ENCODE data around the gene OLFML3. TPM values are rescaled to one million over a fixed set of nuclear protein-coding genes. Genes with fewer than 3 reads are reported as not detected.

The OLFML3 gene
- total RNA-seq, 4 donors from 2014 or later: 39.5 to 99.5 (median 45.2) TPM

GRCh38 chr1:114003431-114003830 lies 24.2 kb downstream of the OLFML3 start:
- TF ChIP-seq, protein P1, sequence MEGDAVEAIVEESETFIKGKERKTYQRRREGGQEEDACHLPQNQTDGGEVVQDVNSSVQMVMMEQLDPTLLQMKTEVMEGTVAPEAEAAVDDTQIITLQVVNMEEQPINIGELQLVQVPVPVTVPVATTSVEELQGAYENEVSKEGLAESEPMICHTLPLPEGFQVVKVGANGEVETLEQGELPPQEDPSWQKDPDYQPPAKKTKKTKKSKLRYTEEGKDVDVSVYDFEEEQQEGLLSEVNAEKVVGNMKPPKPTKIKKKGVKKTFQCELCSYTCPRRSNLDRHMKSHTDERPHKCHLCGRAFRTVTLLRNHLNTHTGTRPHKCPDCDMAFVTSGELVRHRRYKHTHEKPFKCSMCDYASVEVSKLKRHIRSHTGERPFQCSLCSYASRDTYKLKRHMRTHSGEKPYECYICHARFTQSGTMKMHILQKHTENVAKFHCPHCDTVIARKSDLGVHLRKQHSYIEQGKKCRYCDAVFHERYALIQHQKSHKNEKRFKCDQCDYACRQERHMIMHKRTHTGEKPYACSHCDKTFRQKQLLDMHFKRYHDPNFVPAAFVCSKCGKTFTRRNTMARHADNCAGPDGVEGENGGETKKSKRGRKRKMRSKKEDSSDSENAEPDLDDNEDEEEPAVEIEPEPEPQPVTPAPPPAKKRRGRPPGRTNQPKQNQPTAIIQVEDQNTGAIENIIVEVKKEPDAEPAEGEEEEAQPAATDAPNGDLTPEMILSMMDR (IDR thresholded peaks at IDR 0.05; ENCODE audit: low read depth): no peak

GRCh38 chr1:114008480-114008941 lies 29.2 kb downstream of the OLFML3 start:
- TF ChIP-seq, protein P1 (IDR thresholded peaks at IDR 0.05; ENCODE audit: low read depth): no peak

DNA sequence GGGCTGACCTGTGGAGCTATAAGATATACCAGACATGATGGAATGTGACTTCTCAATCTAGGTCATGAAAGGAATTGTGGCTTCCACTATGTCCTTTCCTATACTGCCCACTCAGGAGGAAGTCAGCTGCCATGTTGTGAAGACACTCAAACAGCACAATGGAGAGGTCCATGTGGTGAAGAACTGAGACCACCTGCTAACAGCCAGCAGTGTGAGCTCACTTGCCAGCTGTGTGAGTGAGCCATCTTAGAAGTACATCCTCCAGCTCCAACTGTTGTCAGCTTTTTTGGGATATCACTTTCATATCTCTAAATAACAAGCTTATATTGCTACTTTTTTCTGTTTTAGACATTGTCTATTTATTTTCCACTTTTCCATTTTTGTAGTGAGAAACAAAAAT lies 29.7 kb downstream of the OLFML3 start:
- TF ChIP-seq, protein P1 (IDR thresholded peaks at IDR 0.05; ENCODE audit: low read depth): no peak

- TF ChIP-seq, protein P1 (IDR thresholded peaks at IDR 0.05; ENCODE audit: low read depth): no peak
These were observed 30.1 kb downstream of the OLFML3 start for GRCh38 chr1:114009393-114009792.

DNA sequence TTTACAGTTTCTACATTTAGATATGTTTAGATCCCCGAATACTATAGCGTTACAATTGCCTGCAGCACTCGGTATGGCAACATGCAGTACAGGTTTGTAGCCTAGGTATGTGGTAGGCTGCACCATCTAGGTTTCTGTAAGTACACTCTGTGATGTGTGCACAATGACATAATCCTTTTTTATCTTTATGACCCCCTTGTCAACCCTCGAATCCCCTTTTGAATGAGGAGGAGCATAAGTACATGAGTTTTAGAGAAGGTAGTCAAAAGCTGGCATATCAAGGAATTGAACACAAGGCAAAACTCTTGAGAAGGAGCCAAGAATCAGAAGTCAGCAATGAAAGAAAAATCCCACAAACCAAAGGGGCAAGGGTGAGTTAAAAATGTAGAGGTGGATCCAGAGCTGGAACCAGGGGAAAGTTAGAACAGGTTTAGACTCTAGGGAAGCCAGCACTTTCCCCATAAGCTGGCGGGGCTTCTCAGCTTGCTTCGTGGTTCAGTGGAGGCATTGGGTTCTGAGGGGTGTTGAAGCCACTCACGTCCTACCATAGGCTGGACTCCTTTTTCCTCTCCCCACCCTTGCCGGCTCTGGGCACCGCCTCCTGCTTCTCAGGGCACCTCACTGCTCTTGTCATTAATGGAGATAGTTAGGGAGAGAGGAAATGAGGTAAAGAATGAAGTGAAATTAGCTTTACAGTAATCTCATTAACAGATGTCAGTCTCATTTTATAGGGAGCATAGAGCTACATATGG lies 31.3 kb downstream of the OLFML3 start:
- TF ChIP-seq, protein P1 (IDR thresholded peaks at IDR 0.05; ENCODE audit: low read depth): no peak

GRCh38 chr1:114011796-114012195 lies 32.5 kb downstream of the OLFML3 start:
- TF ChIP-seq, protein P1 (IDR thresholded peaks at IDR 0.05; ENCODE audit: low read depth): no peak

DNA sequence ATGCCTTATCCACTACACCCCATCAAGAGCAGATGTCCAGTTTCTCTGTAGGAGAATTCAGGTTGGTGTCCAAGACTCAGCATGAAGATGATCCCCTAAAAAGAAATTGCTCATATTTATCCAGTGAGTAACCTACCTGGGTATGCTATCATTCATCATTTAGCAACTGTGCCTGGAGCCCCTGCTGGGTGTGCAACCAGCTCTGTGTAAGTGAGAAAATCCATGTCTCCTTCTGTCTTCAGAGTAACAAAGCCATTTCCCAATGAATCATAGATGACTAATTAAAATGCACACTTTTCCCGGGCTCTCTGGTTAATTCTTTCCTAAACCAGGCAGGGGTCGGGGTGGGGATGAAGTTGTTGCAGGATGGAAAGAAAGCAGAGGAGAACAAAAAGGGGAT lies 35.8 kb downstream of the OLFML3 start:
- TF ChIP-seq, protein P1 (IDR thresholded peaks at IDR 0.05; ENCODE audit: low read depth): no peak
